DMS53 (cell line): ENCODE results near the gene NOS1AP.
A peak's percentile ranks its signal among the peaks of the same experiment; 100 is the strongest.

Experiments
- DNase-seq: peaks from one replicate; lab custom pipeline; 2025; lab: John Stamatoyannopoulos, UW

NOS1AP gene

GRCh38 chr1:162367772-162368171 lies 298.3 kb downstream of the NOS1AP start:
- DNase-seq = no peak

- no peak for DNase-seq
These were observed 299.0 kb downstream of the NOS1AP start for GRCh38 chr1:162368451-162368850.

GRCh38 chr1:162369571-162369970 lies 300.1 kb downstream of the NOS1AP start:
- no peak for DNase-seq

GRCh38 chr1:162370161-162370560 lies 300.7 kb downstream of the NOS1AP start:
- DNase-seq = no peak

GRCh38 chr1:162370721-162371120 lies 301.2 kb downstream of the NOS1AP start:
- DNase-seq = no peak

- no peak for DNase-seq
These were observed 302.1 kb downstream of the NOS1AP start for GRCh38 chr1:162371611-162372010.

GRCh38 chr1:162372159-162373071 lies 302.9 kb downstream of the NOS1AP start:
- DNase-seq = no peak

- no peak for DNase-seq
These were observed 303.6 kb downstream of the NOS1AP start for GRCh38 chr1:162373072-162373427.

GRCh38 chr1:162373541-162374260 lies 304.2 kb downstream of the NOS1AP start:
- DNase-seq = peak; percentile 42

GRCh38 chr1:162374406-162374805 lies 304.9 kb downstream of the NOS1AP start:
- DNase-seq = no peak

- DNase-seq = no peak
These were observed 306.0 kb downstream of the NOS1AP start for GRCh38 chr1:162375463-162375862.

- no peak for DNase-seq
These were observed 307.2 kb downstream of the NOS1AP start, which contains the start of gene SPATA46 for GRCh38 chr1:162376691-162377090. Gene SPATA46 (minus strand): TSS chr1:162376854. CDS start chr1:162376790, 64 bp downstream.

- no peak for DNase-seq
These were observed 310.8 kb downstream of the NOS1AP start for GRCh38 chr1:162380061-162380846.

GRCh38 chr1:162381383-162381782 lies 311.9 kb downstream of the NOS1AP start, which contains the start of gene C1orf226:
Gene C1orf226 (plus strand): TSS chr1:162381728. CDS start chr1:162381902, 174 bp downstream.
- DNase-seq = peak; percentile 39

- no peak for DNase-seq
These were observed 312.7 kb downstream of the NOS1AP start for GRCh38 chr1:162381941-162382750.

- DNase-seq = no peak
These were observed 313.6 kb downstream of the NOS1AP start for GRCh38 chr1:162383091-162383490.

GRCh38 chr1:162383516-162383915 lies 314.0 kb downstream of the NOS1AP start:
- DNase-seq = no peak

GRCh38 chr1:162384116-162384515 lies 314.6 kb downstream of the NOS1AP start:
- no peak for DNase-seq

- no peak for DNase-seq
These were observed 315.2 kb downstream of the NOS1AP start for GRCh38 chr1:162384601-162385279.

- DNase-seq = no peak
These were observed 315.8 kb downstream of the NOS1AP start for GRCh38 chr1:162385280-162385623.

GRCh38 chr1:162385702-162386101 lies 316.2 kb downstream of the NOS1AP start:
- DNase-seq = no peak
